ENCODE data around the gene HAVCR2.
A peak's percentile ranks its signal among the peaks of the same experiment; 100 is the strongest.

HAVCR2 gene

GRCh38 chr5:157142317-157143126 lies 33.7 kb upstream of the HAVCR2 start, which contains the start of gene MED7:
Gene MED7, minus strand, starts transcription at chr5:157142865. Its CDS starts 3,434 bp downstream, at chr5:157139431.
- TF ChIP-seq, protein P1, sequence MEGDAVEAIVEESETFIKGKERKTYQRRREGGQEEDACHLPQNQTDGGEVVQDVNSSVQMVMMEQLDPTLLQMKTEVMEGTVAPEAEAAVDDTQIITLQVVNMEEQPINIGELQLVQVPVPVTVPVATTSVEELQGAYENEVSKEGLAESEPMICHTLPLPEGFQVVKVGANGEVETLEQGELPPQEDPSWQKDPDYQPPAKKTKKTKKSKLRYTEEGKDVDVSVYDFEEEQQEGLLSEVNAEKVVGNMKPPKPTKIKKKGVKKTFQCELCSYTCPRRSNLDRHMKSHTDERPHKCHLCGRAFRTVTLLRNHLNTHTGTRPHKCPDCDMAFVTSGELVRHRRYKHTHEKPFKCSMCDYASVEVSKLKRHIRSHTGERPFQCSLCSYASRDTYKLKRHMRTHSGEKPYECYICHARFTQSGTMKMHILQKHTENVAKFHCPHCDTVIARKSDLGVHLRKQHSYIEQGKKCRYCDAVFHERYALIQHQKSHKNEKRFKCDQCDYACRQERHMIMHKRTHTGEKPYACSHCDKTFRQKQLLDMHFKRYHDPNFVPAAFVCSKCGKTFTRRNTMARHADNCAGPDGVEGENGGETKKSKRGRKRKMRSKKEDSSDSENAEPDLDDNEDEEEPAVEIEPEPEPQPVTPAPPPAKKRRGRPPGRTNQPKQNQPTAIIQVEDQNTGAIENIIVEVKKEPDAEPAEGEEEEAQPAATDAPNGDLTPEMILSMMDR (conservative IDR thresholded peaks at IDR 0.05; ENCODE audit: control insufficient read depth, insufficient read depth, low read depth, low read length) = no peak
- peak within 1 kb of the TSS; percentile 96 for H3K4me3 ChIP-seq (ENCODE audit: control insufficient read depth, low read depth, low read length)
- peak; percentile 100 for DNase-seq (ENCODE audit: low read depth)

DNA sequence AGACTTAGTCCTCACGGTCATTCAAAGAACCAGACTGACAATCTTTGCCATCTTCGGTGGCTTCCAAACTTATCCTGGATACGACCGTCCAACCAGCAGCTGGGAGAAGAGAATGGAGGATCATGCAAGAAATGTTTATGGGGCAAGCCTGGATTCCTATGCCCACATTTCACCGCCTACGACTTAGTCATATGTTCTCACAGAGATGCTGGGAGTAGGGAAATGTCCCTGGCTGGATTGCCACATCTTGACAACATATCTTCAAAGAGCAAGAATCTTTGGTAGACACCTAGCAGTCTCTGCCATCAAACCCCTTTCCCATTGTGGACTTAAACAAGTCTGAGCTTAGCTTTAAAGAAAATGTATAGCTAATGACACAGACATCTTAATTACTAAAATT lies 28.8 kb upstream of the HAVCR2 start:
- TF ChIP-seq, protein P1 (conservative IDR thresholded peaks at IDR 0.05; ENCODE audit: control insufficient read depth, insufficient read depth, low read depth, low read length) = no peak
- H3K4me3 ChIP-seq (ENCODE audit: control insufficient read depth, low read depth, low read length) = no peak overlapping the region
- peak; percentile 50 for DNase-seq (ENCODE audit: low read depth)

DNA sequence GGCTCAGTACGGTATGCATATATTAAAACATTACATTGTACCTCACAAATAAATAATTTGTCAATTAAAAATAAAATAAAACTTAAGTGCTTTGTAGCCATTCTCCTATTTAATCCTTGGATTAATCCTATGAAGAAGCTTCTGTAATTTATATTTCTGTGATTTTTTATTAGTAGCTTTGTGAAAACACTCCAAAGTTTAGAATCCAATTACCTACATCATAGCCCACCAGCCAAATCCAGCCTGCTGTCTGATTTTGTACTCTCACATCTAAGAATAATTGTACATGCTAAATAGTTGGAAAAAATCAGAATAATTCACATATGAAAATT lies 23.4 kb upstream of the HAVCR2 start:
- no peak overlapping the region for H3K4me3 ChIP-seq (ENCODE audit: control insufficient read depth, low read depth, low read length)
- TF ChIP-seq, protein P1 (conservative IDR thresholded peaks at IDR 0.05; ENCODE audit: control insufficient read depth, insufficient read depth, low read depth, low read length) = no peak
- DNase-seq (ENCODE audit: low read depth) = no peak

DNA sequence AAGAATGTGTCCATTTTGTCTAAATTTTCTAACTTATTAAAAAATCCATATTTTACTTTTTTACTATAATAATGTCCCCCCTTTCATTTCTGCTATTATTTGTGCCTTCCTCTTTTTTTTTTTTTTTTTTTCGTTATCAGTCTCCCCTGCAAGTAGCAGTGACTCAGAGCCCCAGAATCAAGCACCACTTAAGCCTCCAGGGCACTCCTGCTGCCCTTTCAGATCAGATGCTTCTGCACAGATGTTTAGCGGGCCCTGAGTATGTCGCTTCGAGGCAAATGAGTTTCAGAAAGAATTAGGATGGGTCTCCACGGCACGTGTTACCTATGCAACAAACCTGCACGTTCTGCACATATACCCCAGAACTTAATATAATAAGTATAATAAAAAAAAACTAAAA lies 22.1 kb upstream of the HAVCR2 start:
- TF ChIP-seq, protein P1 (conservative IDR thresholded peaks at IDR 0.05; ENCODE audit: control insufficient read depth, insufficient read depth, low read depth, low read length) = no peak
- H3K4me3 ChIP-seq (ENCODE audit: control insufficient read depth, low read depth, low read length) = no peak overlapping the region
- DNase-seq (ENCODE audit: low read depth) = no peak

DNA sequence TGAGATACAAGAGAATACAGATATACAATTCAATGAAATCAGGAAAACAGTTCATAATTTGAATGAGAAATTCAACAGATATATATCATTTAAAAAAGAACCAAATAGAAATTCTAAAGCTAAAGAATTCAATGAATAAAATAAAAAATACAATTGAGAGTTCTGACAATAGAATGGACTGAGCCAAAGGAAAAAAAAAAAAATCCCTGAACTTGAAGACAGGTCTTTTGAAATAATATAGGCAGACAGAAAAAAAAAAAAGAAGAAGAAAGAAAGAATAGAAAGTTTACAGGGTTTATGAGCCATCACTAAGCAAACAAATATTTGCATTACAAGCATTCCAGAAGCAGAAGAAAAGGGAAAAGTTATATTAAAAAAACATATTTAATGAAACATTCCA lies 12.9 kb upstream of the HAVCR2 start:
- no peak for DNase-seq (ENCODE audit: low read depth)

GRCh38 chr5:157120102-157120501 lies 11.3 kb upstream of the HAVCR2 start:
- H3K4me3 ChIP-seq (ENCODE audit: control insufficient read depth, low read depth, low read length) = no peak overlapping the region
- no peak for DNase-seq (ENCODE audit: low read depth)
- TF ChIP-seq, protein P1 (conservative IDR thresholded peaks at IDR 0.05; ENCODE audit: control insufficient read depth, insufficient read depth, low read depth, low read length) = no peak

More for the DNA sequence above, 12.9 kb upstream of the HAVCR2 start:
- no peak overlapping the region for H3K4me3 ChIP-seq (ENCODE audit: control insufficient read depth, low read depth, low read length)
- TF ChIP-seq, protein P1 (conservative IDR thresholded peaks at IDR 0.05; ENCODE audit: control insufficient read depth, insufficient read depth, low read depth, low read length) = no peak
